Measurements from ENCODE around the gene TOMM40L.
"Not testable (repeated sequence)": the region's sequence is repeated elsewhere in the genome, so short reads cannot be mapped to it uniquely, and the experiment has no call there.

TOMM40L gene

GRCh38 chr1:161219078-161219892 is 6.6 kb upstream of the TOMM40L start:
- Mint-ChIP-seq H3K27me3 (peaks cover 0 to 10% of the 10 kb centered on the region in 2 donors), H3K4me3 (no peak overlapping the region), H3K4me1 (ENCODE audit: low read depth in 2 of 2) (peaks cover 18 to 32% of the 10 kb centered on the region in 2 donors), H3K36me3 (ENCODE audit: insufficient read depth) (peaks cover 6% of the 10 kb centered on the region), H3K9me3 (no peaks in the 10 kb centered on the region), H3K27ac (peak overlapping the region in 1 of 2 donors; percentile 79)
- DNase-seq (no peak), ATAC-seq (replicated peaks) (no peak)

- Mint-ChIP-seq H3K9me3 (no peaks in the 10 kb centered on the region), H3K27me3 (peaks cover 0 to 10% of the 10 kb centered on the region in 2 donors), H3K27ac (no peak overlapping the region), H3K4me3 (no peak overlapping the region), H3K4me1 (ENCODE audit: low read depth in 2 of 2) (peaks cover 17 to 32% of the 10 kb centered on the region in 2 donors), H3K36me3 (ENCODE audit: insufficient read depth) (no peaks in the 10 kb centered on the region)
- ATAC-seq (replicated peaks) (no peak), DNase-seq (no peak)
These were observed 5.9 kb upstream of the TOMM40L start for GRCh38 chr1:161220002-161220401.

GRCh38 chr1:161222175-161223019 is 3.5 kb upstream of the TOMM40L start:
- Mint-ChIP-seq H3K4me1 (ENCODE audit: low read depth in 2 of 2) (peaks cover 26 to 45% of the 10 kb centered on the region in 2 donors), H3K9me3 (no peaks in the 10 kb centered on the region), H3K27me3 (peaks cover 0 to 10% of the 10 kb centered on the region in 2 donors), H3K4me3 (no peak overlapping the region), H3K27ac (peak overlapping the region in 1 of 2 donors; percentile 2), H3K36me3 (ENCODE audit: insufficient read depth) (no peaks in the 10 kb centered on the region)
- DNase-seq (no peak), ATAC-seq (replicated peaks) (no peak)

GRCh38 chr1:161223805-161224694 is 1.8 kb upstream of the TOMM40L start:
- Mint-ChIP-seq H3K27me3 (peaks cover 0 to 10% of the 10 kb centered on the region in 2 donors), H3K4me3 (no peak overlapping the region), H3K27ac (no peak overlapping the region), H3K36me3 (ENCODE audit: insufficient read depth) (peaks cover 4% of the 10 kb centered on the region), H3K9me3 (no peaks in the 10 kb centered on the region), H3K4me1 (ENCODE audit: low read depth in 2 of 2) (peaks cover 24 to 35% of the 10 kb centered on the region in 2 donors)
- ATAC-seq (replicated peaks) (no peak), DNase-seq (no peak)

GRCh38 chr1:161224695-161225087 is 1.2 kb upstream of the TOMM40L start:
- not testable (repeated sequence) for DNase-seq; H3K4me3 Mint-ChIP-seq; H3K36me3 Mint-ChIP-seq (ENCODE audit: insufficient read depth); ATAC-seq (replicated peaks); H3K27me3 Mint-ChIP-seq; H3K9me3 Mint-ChIP-seq
- peaks cover 24 to 33% of the 10 kb centered on the region in 2 donors for H3K4me1 Mint-ChIP-seq (ENCODE audit: low read depth in 2 of 2)
- H3K27ac Mint-ChIP-seq = peak overlapping the region in 1 of 2 donors; percentile 91

- no peaks in the 10 kb centered on the region for H3K9me3 Mint-ChIP-seq
- DNase-seq (no peak), ATAC-seq (replicated peaks) (no peak)
- H3K4me1 Mint-ChIP-seq (ENCODE audit: low read depth in 2 of 2) = peaks cover 24 to 33% of the 10 kb centered on the region in 2 donors
- peaks cover 0 to 10% of the 10 kb centered on the region in 2 donors for H3K27me3 Mint-ChIP-seq
- H3K4me3 Mint-ChIP-seq = peak overlapping the region; percentile 8 to 99
- peak overlapping the region; percentile 89 to 91 for H3K27ac Mint-ChIP-seq
- H3K36me3 Mint-ChIP-seq (ENCODE audit: insufficient read depth) = peaks cover 9% of the 10 kb centered on the region
These were observed 704 bp upstream of the TOMM40L start for GRCh38 chr1:161225178-161225533.

GRCh38 chr1:161226320-161226711 is 456 bp downstream of the TOMM40L start:
- peak overlapping the region; percentile 95 to 99 for H3K4me3 Mint-ChIP-seq
- ATAC-seq (replicated peaks) (no peak), DNase-seq (no peak)
- peaks cover 24 to 33% of the 10 kb centered on the region in 2 donors for H3K4me1 Mint-ChIP-seq (ENCODE audit: low read depth in 2 of 2)
- H3K27ac Mint-ChIP-seq = peak overlapping the region; percentile 89 to 91
- H3K9me3 Mint-ChIP-seq = no peaks in the 10 kb centered on the region
- H3K36me3 Mint-ChIP-seq (ENCODE audit: insufficient read depth) = peaks cover 9% of the 10 kb centered on the region
- peaks cover 0 to 10% of the 10 kb centered on the region in 2 donors for H3K27me3 Mint-ChIP-seq

- H3K4me3 Mint-ChIP-seq = peak overlapping the region; percentile 95 to 99
- H3K9me3 Mint-ChIP-seq = no peaks in the 10 kb centered on the region
- no peak for ATAC-seq (replicated peaks)
- no peak for DNase-seq
- H3K36me3 Mint-ChIP-seq (ENCODE audit: insufficient read depth) = peaks cover 9% of the 10 kb centered on the region
- peaks cover 24 to 33% of the 10 kb centered on the region in 2 donors for H3K4me1 Mint-ChIP-seq (ENCODE audit: low read depth in 2 of 2)
- peak overlapping the region in 1 of 2 donors; percentile 71 for H3K27ac Mint-ChIP-seq
- peaks cover 0 to 8% of the 10 kb centered on the region in 2 donors for H3K27me3 Mint-ChIP-seq
These were observed 899 bp downstream of the TOMM40L start for GRCh38 chr1:161226759-161227158.

GRCh38 chr1:161227196-161227871 is 1.5 kb downstream of the TOMM40L start:
- peaks cover 24 to 33% of the 10 kb centered on the region in 2 donors for H3K4me1 Mint-ChIP-seq (ENCODE audit: low read depth in 2 of 2)
- H3K27me3 Mint-ChIP-seq = peaks cover 0 to 2% of the 10 kb centered on the region in 2 donors
- H3K9me3 Mint-ChIP-seq = no peaks in the 10 kb centered on the region
- peaks cover 9% of the 10 kb centered on the region for H3K36me3 Mint-ChIP-seq (ENCODE audit: insufficient read depth)
- ATAC-seq (replicated peaks) (peak; percentile 41), DNase-seq (peak; percentile 85 to 89 (median 86))
- H3K27ac Mint-ChIP-seq = peak overlapping the region; percentile 71 to 77
- H3K4me3 Mint-ChIP-seq = peak overlapping the region; percentile 95 to 99

GRCh38 chr1:161228032-161228431 is 2.2 kb downstream of the TOMM40L start:
- no peaks in the 10 kb centered on the region for H3K27me3 Mint-ChIP-seq
- no peak for DNase-seq
- peaks cover 9% of the 10 kb centered on the region for H3K36me3 Mint-ChIP-seq (ENCODE audit: insufficient read depth)
- no peak overlapping the region for H3K4me3 Mint-ChIP-seq
- peaks cover 24 to 33% of the 10 kb centered on the region in 2 donors for H3K4me1 Mint-ChIP-seq (ENCODE audit: low read depth in 2 of 2)
- ATAC-seq (replicated peaks) = no peak
- H3K9me3 Mint-ChIP-seq = no peaks in the 10 kb centered on the region
- H3K27ac Mint-ChIP-seq = peak overlapping the region in 1 of 2 donors; percentile 77

- no peak for DNase-seq
- peaks cover 24 to 28% of the 10 kb centered on the region in 2 donors for H3K4me1 Mint-ChIP-seq (ENCODE audit: low read depth in 2 of 2)
- H3K27me3 Mint-ChIP-seq = no peaks in the 10 kb centered on the region
These were observed 4.0 kb downstream of the TOMM40L start for GRCh38 chr1:161229896-161230295.

GRCh38 chr1:161230762-161231161 is 4.9 kb downstream of the TOMM40L start:
- Mint-ChIP-seq H3K27ac (peak overlapping the region in 1 of 2 donors; percentile 38), H3K9me3 (no peaks in the 10 kb centered on the region), H3K27me3 (no peaks in the 10 kb centered on the region), H3K36me3 (ENCODE audit: insufficient read depth) (peaks cover 12% of the 10 kb centered on the region), H3K4me1 (ENCODE audit: low read depth in 2 of 2) (peaks cover 20 to 23% of the 10 kb centered on the region in 2 donors), H3K4me3 (no peak overlapping the region)
- ATAC-seq (replicated peaks) = no peak
- no peak for DNase-seq

More at GRCh38 chr1:161229896-161230295, 4.0 kb downstream of the TOMM40L start:
- H3K4me3 Mint-ChIP-seq = no peak overlapping the region
- H3K27ac Mint-ChIP-seq = no peak overlapping the region
- ATAC-seq (replicated peaks) = no peak
- H3K36me3 Mint-ChIP-seq (ENCODE audit: insufficient read depth) = peaks cover 12% of the 10 kb centered on the region
- no peaks in the 10 kb centered on the region for H3K9me3 Mint-ChIP-seq
